Measurements from ENCODE around the gene ATRIP.
A peak's percentile ranks its signal among the peaks of the same experiment; 100 is the strongest.

The ATRIP gene

DNA sequence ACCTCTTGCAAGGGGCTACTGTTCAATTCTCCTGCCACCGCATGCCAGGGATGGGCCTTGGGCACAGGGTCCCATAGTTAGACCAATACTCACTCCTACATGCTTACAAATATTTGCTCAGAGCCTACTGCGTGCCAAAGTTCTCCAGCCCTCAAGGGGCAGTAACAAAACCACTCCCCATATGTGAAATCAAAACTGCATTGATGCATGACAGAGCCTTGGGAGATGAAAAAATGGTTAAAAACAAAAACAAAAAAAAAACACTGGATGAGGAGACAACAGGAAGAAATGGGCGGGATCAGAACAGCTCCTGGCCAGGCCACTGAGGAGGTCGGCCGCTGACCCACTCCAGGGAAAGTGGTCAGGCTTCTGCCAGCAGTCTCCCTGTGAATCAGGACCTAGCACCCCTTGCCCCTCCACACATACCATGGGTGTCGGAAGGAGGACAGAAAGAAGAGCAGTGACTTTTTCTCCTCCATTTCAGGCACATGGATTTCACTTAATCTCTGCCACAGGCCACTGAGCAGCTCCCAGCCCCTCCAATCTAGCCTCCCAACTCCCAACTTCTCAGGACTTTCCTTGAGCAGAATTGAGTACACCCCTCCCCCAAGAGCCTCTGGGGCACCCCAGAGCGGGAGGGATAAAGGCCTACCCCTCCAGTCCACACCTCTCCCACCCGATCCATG is 19.4 kb upstream of the ATRIP start:
- Mint-ChIP-seq H3K36me3 (no peaks in the 10 kb centered on the region), H3K4me1 (ENCODE audit: low read depth) (peaks cover 10% of the 10 kb centered on the region), H3K27me3 (no peaks in the 10 kb centered on the region), H3K9me3 (ENCODE audit: low read depth) (no peaks in the 10 kb centered on the region), H3K4me3 (peak overlapping the region; percentile 6), H3K27ac (no peak overlapping the region)

DNA sequence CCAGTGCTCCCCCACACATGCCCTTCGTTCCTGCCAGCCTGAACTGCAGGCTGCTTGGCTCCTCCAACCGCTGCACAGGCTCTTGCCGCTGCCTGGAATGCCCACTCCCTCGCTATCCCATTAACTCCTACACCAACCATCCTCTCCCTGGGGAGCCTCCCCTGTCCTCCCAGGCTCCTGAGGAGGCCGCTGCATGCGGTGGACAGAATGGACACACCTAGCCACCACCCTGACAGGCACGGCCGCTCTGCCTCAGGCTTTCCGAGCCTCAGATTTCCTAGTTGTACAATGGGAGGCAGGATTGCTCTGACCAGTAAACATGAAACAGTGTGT is 18.9 kb upstream of the ATRIP start:
- no peaks in the 10 kb centered on the region for H3K9me3 Mint-ChIP-seq (ENCODE audit: low read depth)
- H3K4me1 Mint-ChIP-seq (ENCODE audit: low read depth) = peaks cover 10% of the 10 kb centered on the region
- H3K4me3 Mint-ChIP-seq = peak overlapping the region; percentile 65
- no peaks in the 10 kb centered on the region for H3K27me3 Mint-ChIP-seq
- no peak overlapping the region for H3K27ac Mint-ChIP-seq
- no peaks in the 10 kb centered on the region for H3K36me3 Mint-ChIP-seq

DNA sequence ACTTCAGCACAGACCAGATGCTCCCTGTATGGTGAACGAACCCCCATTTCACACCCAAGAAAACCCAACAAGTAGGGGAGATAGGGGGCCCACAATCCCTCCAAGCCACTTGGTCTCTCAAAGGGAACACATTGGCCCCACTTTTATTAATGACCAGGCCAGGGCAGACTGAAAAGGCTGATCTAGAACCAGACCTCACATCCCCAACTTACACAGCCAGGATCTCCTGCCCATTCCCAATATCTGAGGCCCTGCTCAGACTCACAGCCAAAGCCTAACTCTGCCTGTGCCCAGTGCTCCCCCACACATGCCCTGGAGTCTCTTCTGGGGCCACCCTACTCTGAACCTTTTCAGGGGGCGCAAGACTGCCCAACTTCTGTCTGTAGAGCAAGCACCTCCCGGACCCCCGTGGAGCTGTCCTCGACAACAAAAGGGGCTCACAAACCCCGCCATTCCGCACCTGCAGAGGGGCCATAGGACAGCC is 18.4 kb upstream of the ATRIP start:
- no peak overlapping the region for H3K27ac Mint-ChIP-seq
- no peaks in the 10 kb centered on the region for H3K27me3 Mint-ChIP-seq
- H3K36me3 Mint-ChIP-seq = no peaks in the 10 kb centered on the region
- H3K9me3 Mint-ChIP-seq (ENCODE audit: low read depth) = no peaks in the 10 kb centered on the region
- H3K4me3 Mint-ChIP-seq = peak overlapping the region; percentile 65
- H3K4me1 Mint-ChIP-seq (ENCODE audit: low read depth) = peaks cover 10% of the 10 kb centered on the region

DNA sequence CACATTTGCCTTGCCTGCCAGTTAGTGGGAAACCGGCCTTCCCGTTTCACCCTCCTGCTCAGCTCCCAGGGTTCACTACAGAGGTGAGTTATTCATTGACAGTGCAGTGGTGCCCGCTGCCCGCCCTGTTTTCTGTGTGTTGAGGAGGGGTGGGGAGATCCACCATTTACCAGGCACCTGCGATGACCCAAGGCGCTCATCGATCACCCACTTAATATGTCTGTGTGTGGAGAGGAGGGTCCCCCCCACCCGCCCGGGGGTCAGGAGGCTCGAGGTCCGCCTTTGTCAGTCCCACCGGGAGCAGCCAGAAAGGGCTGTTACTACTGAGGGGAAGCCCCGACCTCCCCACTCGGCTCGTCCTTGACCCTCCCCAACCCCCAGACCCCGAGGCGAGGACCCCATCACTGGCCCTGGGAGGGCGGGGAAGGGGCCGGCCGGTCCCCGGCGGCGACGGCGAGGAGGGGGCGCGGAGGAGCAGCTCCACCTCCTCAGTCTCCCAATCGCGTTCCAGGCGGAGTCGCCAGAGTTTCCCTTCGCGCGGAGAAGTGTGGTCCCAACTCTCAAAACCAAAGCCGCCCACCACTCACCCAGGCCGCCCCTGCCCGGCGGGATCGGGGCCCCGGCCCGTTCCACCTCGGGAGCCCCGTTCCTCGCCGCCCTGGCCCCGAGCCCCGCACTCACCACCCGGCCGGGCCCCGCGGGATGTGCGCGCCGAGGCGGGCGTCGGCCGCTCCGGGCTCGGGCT is 17.8 kb upstream of the ATRIP start:
- H3K27ac Mint-ChIP-seq = no peak overlapping the region
- peak overlapping the region; percentile 65 for H3K4me3 Mint-ChIP-seq
- H3K4me1 Mint-ChIP-seq (ENCODE audit: low read depth) = peaks cover 10% of the 10 kb centered on the region
- no peaks in the 10 kb centered on the region for H3K9me3 Mint-ChIP-seq (ENCODE audit: low read depth)
- no peaks in the 10 kb centered on the region for H3K27me3 Mint-ChIP-seq
- no peaks in the 10 kb centered on the region for H3K36me3 Mint-ChIP-seq

DNA sequence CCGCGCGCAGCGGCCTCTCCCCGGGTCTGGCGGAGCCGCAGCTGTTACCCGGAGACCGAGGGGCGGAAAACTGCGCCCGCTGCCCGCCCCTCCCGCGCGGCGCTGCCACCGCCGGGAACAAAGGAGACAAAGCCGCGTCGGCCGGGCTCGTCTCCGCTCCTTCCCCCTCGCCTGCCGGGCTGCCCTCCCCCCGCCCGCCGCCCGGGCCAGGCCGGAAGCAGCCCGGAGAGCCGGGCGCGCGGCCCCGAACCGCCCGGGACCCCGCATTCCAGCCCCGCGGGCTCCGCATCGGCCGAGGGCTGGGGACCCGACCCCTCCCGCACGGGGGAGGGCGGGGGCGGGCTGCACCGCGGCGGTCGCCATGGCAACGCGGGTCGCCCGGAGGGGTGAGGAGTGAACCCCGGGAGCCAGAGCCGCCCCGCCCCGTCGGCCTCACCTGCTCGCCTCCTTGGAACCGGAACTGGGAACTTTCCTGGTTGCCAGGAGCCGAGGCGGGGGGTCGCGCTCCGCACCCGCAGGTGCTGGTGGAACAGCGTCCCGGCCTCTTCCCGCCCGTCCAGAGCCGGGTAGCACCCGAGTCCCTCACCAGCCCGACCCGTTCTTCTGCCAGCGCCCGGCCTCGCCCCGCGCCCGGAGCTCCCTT is 17.1 kb upstream of the ATRIP start:
- H3K27ac Mint-ChIP-seq = no peak overlapping the region
- peak overlapping the region; percentile 85 for H3K4me3 Mint-ChIP-seq
- H3K9me3 Mint-ChIP-seq (ENCODE audit: low read depth) = no peaks in the 10 kb centered on the region
- H3K4me1 Mint-ChIP-seq (ENCODE audit: low read depth) = peaks cover 12% of the 10 kb centered on the region
- no peaks in the 10 kb centered on the region for H3K36me3 Mint-ChIP-seq
- no peaks in the 10 kb centered on the region for H3K27me3 Mint-ChIP-seq

DNA sequence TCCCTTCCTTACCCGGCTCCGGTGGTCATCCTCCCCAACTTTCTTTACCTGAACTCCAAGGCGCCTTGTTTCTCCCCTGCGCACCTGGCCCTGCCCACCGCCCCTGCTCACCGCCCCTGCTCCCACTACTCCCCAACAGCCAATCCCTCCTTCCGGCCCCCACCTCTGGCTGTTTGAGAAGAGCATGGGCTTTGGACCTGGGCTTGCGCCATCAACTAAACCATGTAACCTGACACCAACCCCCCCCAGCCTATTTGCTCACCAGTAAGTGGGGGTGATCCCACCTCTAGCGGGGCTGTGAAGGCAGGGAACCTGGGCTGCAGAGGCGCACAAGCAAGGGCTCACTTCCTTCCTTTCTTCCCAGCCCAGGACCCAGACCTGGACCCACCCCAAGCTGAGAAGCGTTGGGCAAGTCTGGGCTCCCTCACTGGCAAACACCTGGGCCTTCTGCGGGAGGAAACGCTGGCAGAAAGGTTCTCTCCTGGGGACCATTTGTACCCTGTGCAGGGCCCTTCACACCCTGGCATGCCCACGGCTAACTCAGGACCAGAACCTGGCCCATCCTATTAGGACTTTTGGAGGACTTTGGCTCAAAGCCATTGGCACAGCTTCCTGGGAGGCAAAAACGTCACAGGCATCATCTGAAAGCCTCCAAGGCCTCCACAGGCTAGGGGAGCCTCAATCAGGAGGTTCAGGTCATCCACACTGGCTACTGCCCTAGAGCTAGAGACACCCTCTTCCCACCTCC is 16.4 kb upstream of the ATRIP start, which contains the start of gene PLXNB1:
TSS of gene PLXNB1 (minus strand) at position 127 of the 748 bp plus-strand sequence. CDS start 5,475 bp downstream, outside the sequence.
- H3K9me3 Mint-ChIP-seq (ENCODE audit: low read depth) = no peaks in the 10 kb centered on the region
- peak within 1 kb of the TSS; percentile 34 for H3K27ac Mint-ChIP-seq
- H3K27me3 Mint-ChIP-seq = no peaks in the 10 kb centered on the region
- peaks cover 13% of the 10 kb centered on the region for H3K4me1 Mint-ChIP-seq (ENCODE audit: low read depth)
- H3K4me3 Mint-ChIP-seq = peak within 1 kb of the TSS; percentile 85
- H3K36me3 Mint-ChIP-seq = no peaks in the 10 kb centered on the region

DNA sequence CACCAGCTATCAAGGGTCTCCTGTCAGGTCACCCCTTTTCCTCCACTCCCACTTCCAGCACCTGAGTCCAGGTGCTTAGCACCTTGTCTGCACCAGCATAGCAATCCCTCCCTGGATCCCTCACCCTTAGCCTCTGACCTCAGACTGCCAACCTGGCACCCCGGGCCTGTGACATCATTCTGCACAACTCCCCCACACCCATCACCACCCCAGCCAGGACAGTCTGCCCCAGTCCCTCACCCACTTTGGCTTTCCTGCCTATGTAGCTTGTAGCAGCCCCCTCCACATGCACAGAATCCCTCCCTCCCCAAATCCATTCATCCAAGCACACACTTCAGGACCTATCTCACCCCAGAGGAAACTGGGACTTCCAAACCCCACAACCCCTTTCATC is 15.8 kb upstream of the ATRIP start:
- Mint-ChIP-seq H3K27me3 (no peaks in the 10 kb centered on the region), H3K4me1 (ENCODE audit: low read depth) (peaks cover 16% of the 10 kb centered on the region), H3K9me3 (ENCODE audit: low read depth) (no peaks in the 10 kb centered on the region), H3K4me3 (peak overlapping the region; percentile 85), H3K27ac (no peak overlapping the region), H3K36me3 (no peaks in the 10 kb centered on the region)

DNA sequence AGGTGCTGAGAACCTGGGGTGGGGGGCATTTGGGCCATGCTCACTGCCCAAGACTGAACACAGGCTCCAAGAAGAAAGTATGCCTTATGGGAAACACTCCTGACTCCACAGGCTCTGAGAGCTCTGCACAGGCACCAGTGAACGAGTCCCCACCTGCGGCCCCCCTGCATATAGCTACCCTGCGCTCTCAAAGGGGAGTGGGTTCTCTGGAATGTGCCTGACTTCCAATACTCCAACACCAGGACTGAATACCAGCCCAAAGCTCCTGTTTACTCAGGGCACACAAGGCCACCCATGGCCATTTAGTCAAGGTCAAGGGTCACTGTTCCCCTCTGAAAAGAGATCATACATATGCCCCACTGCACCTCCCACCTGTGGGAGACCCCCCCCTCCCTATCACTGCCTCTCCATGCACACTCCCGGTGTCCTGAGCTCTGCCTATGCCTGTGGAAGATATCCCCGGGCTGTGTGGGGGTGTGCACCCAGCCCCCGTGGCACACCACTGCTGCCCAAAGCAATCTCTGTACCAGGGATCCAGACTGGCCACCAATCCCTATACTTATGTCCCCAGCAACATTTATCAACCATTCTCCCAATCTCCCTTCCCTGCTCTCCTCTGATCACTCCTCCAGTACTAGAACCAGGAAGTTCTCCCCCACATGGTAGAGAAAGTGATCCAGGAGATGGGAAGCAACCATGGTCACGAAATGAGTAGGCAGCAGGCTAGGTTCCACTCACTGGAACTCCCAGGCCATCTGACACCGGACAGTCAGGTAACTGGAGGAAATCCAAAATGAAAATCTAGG is 15.1 kb upstream of the ATRIP start:
- Mint-ChIP-seq H3K27me3 (no peaks in the 10 kb centered on the region), H3K36me3 (no peaks in the 10 kb centered on the region), H3K4me1 (ENCODE audit: low read depth) (peaks cover 16% of the 10 kb centered on the region), H3K27ac (no peak overlapping the region), H3K4me3 (peak overlapping the region; percentile 85), H3K9me3 (ENCODE audit: low read depth) (no peaks in the 10 kb centered on the region)

DNA sequence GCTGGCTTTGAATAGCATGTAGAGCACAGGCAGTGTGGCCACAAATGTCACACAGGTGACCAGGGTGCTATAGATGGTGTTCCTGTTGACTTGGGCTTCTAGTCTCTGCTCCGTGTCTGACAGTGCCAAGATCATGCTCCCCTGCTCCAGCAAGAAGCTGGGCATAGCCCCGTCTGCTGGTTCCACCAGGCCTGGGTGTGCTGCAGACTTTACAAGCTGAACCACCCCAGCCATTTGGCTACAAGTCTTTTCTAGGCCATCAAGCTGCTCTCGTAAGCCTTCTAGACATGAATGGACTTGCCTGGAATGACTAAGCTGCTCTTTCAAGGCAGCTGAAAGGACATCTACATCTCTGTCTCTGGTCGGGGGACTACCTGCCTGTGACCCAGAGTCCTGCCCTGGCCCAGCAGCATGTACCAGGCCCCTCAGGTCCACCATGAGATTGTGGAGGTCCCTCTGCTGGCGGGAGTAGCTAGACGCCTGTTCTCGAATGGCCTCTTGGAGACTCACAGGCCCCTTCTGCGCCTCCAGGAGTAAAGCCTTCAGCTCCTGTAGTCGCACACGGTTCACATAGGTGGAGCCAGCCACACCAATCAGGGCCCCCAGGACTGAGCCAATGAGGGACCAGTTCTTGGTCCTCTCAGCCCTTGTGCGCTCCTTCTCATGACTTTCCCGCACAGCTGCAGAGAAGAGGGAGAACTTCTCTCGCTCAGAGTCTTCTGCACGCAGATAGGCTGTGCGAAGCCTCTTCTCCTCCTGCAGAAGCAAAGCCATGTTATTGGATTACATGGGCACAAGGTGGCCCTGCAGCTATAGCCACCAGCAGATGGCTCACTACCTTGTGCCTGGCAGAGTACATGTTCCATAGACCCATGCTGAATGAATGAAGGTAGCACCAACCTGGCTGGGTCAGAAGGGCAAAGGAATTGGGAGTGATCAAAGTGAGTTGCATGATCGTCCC is 13.8 kb upstream of the ATRIP start:
- no peak overlapping the region for H3K27ac Mint-ChIP-seq
- H3K27me3 Mint-ChIP-seq = no peaks in the 10 kb centered on the region
- H3K9me3 Mint-ChIP-seq (ENCODE audit: low read depth) = no peaks in the 10 kb centered on the region
- H3K36me3 Mint-ChIP-seq = no peaks in the 10 kb centered on the region
- H3K4me3 Mint-ChIP-seq = no peak overlapping the region
- H3K4me1 Mint-ChIP-seq (ENCODE audit: low read depth) = peaks cover 16% of the 10 kb centered on the region

DNA sequence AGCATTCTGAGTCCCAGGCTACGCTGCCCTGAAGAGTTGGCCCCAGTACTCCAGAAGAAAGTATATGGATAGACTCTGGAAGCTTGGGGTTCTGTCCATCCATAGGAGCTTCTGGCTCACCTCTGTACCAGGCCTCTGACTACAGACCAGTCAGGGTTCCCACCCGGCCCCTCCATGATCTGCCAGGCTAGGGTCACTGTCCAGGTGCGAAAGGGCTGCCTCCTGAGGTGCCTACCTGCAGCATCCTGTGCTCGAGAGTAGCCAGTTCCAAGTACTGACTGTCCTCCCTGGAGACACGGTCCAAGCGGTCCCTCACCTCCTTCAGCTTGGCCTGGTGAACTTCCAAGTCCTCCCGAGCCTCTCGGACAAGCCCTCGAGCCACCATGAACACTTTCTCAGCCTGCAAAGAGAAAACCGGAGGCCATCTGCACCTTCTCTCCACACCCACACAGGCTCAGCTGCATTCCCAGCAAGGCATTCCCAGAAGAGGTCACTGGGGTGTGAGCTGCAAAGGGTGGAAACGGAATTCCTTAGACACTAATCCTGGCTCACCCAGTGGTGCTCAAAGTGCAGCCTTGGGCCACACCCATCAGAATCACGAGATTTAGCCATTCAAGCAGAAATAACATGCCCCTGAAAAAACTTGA is 12.9 kb upstream of the ATRIP start:
- no peak overlapping the region for H3K27ac Mint-ChIP-seq
- peaks cover 20% of the 10 kb centered on the region for H3K4me1 Mint-ChIP-seq (ENCODE audit: low read depth)
- H3K9me3 Mint-ChIP-seq (ENCODE audit: low read depth) = no peaks in the 10 kb centered on the region
- H3K4me3 Mint-ChIP-seq = no peak overlapping the region
- no peaks in the 10 kb centered on the region for H3K36me3 Mint-ChIP-seq
- H3K27me3 Mint-ChIP-seq = no peaks in the 10 kb centered on the region

DNA sequence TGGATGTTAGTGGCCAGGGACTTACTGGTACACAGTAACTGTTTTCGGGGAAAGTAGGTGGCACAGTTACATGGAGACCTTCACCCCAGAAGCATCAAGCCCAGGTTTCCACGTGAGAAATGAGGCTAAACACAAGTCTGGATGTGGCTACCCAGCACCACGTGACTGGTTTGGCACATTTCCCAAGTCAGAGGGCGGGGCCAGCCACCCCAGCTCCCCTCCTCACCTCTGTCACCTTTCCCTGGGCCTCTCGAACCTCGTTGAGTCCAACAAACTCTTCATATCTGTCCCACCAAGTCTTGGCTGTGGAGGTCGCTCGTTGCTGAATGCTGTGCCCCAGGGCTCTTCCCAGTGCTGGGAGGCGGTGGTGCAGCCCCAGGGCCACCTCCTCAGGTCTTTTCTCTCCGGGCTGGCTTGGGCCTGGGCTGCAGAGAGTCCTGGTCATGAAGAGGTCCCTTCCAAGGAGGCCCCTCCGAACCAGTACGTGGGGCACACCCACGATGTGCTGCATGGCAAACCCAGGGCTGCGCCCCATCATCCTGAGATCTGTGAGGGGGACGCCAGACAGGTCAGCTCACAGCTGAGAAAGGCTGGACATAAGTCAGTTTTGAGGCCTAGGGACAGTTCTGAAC is 11.8 kb upstream of the ATRIP start:
- Mint-ChIP-seq H3K9me3 (ENCODE audit: low read depth) (no peaks in the 10 kb centered on the region), H3K27ac (peak overlapping the region; percentile 10), H3K27me3 (no peaks in the 10 kb centered on the region), H3K4me3 (no peak overlapping the region), H3K36me3 (no peaks in the 10 kb centered on the region), H3K4me1 (ENCODE audit: low read depth) (peaks cover 27% of the 10 kb centered on the region)

DNA sequence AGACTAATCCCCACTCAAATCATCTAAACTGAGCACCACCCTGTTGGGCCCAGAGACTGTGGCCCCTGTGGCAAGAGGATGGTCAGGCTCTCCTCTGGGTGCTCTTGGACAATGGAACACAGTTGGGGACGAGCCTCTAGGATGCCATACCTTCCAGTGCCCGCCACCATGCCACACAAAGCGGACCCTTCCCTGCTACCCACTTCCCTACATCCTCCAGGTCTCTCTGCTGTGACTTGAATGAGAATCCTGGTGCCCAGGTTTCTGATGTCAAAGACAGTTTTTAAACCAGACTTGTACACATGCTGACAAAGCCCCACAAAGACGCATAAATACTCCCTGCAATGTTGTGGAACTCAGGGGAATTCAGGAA is 11.3 kb upstream of the ATRIP start:
- Mint-ChIP-seq H3K27ac (no peak overlapping the region), H3K4me3 (no peak overlapping the region), H3K4me1 (ENCODE audit: low read depth) (peaks cover 28% of the 10 kb centered on the region), H3K27me3 (no peaks in the 10 kb centered on the region), H3K36me3 (no peaks in the 10 kb centered on the region), H3K9me3 (ENCODE audit: low read depth) (no peaks in the 10 kb centered on the region)

All from activated naive CD8-positive, alpha-beta T cell (primary cell).